Activated CD4-positive, CD25-positive, alpha-beta regulatory T cell treated with anti-CD3 and anti-CD28 coated beads, Interleukin-2, amount 50 U/mL, for 72 hours (primary cell): Measurements from ENCODE around the gene ATP8A2.

Experiments used
- DNase-seq: peaks from one replicate; pipeline ENCODE4 v3.0.0; 2021

ATP8A2 gene

DNA sequence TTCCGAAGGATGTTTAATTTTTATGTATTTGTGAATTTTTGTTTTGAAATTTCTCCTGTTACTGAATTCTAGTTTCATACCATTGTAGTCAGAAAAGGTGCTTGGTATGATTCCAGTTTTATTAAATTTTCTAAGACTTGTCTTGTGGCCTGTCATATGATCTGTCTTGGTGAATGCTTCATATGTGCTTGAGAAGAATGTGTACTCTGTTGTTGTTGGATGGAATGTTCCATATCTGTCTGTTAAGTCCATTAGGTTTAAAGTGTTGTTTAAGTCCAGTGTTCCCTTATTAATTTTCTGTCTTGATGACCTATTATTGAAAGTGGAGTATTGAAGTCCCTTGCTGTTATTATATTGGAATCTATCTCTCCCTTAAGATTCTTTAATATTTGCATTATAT is 273.9 kb downstream of the ATP8A2 start:
- DNase-seq = no peak

DNA sequence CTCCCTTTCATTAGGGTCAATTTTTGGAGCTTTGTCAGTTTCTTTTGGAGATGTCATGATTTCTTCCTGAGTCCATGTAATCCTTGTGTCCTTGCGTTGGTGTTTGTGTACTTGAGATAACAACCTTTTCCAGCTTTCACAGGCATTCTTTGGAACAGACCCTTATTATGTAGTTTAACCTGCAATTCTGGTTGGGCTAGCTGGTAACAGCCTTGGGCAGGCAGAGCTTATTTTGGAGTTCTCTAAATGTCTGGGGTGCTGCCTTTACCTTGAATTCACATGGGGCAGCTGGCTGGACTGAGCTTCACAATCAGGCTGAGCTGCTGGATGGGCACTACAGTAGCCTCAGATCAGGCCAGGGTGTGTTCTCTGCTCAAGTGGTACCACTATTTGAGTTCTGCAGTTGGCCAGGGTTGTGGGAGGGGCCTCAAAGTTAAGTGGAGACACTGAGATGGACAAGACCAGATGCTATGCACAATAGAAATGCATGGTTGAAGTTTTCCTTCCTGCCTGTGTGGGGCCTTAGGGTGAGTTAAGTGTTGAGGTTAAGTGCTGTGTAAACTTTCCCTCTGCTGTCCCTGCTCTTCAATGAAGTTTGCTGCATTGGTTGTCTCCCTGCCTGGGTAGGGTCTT is 277.3 kb downstream of the ATP8A2 start:
- DNase-seq = no peak

DNA sequence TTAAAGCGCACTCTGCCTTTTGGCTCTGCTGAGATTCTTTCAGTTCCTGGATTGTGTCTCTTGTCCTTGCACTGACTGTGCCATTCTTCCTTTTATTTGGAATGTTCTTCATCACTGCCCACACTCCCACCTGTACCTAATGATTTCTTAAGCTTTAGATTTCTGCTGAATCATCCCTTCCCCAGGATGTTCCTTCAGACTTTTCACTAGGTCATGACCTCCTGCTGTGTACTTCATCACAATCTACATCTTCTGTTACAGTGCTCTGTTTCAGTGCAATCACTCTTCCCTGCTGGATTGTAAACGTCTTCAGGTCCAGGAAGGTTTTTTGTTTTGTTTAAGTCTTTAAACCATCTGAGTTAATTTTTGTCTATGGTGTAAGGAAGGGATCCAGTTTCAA is 281.0 kb downstream of the ATP8A2 start:
- no peak for DNase-seq

DNA sequence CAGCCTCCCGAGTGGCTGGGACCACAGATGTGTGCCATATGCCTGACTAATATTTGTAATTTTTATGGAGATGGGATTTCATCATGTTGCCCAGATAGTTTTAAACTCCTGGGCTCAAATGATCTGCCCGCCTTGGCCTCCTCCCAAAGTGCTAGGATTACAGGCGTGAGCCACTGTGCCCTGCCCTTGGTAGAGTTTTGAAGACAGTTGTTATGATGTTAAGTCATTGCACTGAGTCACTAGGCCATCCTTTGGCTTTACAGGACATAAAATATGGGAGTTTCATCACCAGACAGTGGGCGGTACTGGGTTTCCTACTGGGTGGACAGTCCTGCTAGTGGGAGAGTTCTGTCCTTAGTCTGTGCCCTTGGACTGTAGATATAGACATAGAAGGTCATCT is 282.5 kb downstream of the ATP8A2 start:
- no peak for DNase-seq

DNA sequence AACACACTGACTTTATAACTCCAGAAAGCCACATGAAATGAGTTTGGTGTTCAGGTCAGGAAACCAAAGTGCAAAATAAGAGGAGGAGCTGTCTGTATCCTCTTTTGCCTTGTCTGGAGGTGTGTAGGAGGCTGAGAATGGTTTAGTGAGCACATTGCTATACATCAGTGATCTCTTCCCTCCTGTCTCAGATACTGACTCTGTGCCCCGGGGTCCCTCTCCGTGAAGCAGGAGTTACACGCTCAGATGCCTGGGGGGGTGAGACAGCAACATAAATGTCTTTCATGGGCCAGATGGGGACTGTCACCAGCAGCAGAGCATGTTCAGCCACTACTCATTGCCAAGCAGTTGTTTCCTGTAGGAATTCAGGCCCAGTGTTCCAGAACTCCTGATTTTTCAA is 285.4 kb downstream of the ATP8A2 start:
- DNase-seq = no peak

DNA sequence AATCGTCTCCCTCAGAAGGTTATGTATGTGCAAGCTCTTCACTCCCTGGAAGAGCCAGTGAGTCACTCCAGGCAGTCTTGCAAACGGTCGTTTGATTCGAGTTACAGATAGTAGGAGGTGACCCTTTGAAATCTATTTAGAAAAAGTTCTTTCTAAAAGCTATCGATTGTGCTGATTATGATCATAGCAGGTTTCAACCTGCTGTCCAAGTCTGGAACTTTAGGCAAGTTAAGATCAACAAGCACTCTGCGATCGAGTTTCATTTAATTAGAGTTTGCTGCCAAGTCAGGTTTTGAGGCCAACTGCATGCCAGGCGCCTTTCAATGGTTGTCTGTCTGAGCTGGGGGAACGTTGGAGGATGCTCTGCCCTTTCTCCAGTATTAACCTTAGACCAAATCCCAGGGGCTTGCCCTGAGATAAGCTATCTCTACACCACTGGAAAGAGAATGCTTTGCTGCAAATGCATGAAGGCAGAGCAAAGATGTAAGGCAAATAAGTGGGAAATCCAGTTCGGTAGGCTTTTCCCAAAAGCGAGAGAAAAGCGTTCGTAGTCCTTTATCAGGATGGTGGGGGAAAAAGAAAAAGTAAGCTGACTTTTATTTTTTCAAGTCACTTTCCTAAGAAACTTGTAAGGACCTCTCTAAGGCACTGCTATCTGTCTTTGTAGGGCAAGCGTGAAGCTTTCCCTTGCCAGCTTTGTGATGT is 287.5 kb downstream of the ATP8A2 start:
- DNase-seq = no peak

DNA sequence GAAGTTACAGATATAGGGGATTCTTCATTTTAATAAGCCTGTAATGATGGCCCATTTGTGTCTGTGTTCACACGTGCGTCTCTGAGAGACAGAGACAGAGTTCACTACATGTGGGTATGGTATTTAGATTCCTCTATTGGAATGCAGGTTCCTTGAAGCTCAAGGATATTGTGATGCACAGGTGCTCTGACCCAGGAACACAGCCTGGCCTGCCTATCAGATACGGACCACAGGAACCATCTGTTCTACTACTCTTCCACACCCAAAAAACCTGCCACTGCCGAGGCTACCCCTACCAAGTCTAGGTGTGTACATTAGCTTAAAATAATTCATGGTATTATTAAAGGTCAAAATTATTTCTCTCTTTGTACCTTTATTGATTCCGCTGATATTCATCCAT is 289.2 kb downstream of the ATP8A2 start:
- DNase-seq = no peak

DNA sequence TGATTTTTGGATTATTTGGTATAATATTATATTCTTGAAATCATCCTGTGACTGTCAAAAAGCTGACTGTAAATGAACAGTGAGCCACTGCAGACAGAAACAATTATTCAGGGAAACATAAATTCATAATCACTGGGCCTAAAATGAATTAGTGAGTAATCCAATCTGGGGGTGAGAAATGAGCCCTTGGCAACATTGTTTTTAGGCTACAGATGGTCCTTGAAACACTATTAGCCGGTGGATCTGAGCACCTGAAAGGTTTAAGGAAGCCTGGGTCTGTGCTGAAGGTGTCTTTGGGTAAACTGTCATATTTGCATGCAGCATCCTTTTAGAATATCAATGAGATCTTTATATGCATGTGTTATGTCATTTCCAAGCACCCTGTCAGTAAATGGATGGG is 290.7 kb downstream of the ATP8A2 start:
- DNase-seq = no peak

DNA sequence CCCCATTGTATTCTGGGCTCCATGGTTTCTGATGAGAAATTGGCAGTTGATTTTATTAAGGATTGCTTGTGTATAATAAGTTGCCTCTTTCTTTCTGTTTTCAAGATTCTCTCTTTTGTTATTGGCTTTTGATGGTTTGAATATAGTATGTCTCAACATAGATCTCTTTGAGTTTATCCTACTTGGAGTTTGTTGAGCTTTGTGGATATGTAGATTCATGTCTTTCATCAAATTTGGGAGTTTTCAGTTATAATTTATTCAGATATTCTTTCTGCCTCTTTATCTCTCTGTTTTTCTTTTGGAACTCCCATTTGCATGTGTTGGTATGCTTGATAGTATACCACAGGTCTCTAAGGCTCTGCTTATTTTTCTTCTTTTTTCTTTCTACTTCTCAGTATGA is 296.6 kb downstream of the ATP8A2 start:
- DNase-seq = no peak

DNA sequence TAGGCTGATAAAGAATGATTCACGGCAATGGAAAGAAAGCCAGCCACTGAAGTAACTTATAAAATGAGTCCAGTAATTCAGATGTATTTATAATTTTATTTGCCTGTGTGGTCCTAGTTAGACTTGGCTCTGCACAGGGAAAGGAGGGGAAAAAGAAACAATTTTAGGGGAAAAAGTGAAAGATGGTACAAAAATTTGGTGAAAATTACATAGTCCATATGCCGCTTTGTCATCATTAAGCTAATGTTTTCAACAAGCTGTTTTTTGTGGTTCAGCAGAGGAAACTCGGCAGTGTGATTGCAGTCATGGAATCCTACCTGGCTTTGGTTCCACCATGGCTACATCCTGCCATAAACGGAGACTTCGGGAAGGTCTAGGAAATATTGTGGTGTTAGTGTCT is 301.9 kb downstream of the ATP8A2 start:
- DNase-seq = no peak

DNA sequence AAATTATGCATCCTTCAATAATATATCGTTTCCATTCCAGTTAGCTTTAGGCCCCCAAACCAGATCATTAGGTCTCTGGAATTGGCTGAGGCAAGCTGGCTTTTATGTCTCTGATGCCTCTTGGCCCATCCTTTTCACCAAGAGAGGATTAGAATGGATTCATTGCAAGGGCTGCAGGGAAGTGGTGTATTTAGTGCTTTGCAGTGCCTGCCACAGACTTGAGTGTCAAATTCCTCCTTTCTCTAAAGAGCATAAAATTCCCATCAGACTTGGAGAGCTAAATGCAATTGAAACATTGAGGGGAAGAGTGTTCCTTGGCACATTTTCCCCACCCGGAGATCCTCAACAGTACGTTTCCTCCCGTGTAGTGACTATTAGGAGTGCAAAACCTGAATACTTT is 302.6 kb downstream of the ATP8A2 start:
- no peak for DNase-seq

DNA sequence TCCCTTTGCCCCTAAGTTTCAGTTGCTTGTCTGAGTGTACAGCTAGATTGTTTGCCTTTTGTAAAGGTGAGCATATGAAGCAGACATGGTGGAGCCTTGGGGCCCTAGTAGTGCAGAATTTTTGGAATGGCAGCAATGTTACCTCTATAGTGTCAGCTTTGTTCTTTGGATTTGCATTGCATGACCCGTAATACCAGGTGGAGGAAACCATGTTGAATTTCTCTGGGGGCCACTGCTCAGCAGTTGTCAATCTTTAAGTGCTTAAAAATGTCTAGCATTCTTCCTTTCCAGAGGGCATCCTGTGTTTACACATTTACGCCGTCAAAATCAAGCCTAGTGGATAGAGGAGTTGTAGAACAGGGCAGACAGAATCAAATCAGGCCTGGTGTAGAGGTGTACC is 303.3 kb downstream of the ATP8A2 start:
- DNase-seq = no peak

DNA sequence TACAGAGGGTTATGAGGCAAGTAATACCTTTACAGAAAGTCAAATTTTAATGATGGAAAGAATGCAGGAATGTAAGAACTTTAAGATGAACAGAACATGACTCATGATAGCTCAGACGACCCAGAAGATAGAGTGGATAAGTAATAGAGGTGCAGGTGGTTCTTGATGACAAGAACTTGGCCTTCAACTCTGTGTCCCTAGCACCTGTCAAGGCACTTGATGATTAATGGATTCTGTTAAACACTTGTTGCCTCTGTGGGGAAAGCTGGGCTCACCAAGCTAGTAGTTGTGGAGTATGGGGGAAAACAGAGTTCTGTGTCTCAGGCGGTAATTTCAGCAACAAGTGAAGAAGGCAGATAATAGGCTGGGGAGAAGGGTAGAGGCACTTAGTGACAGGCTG is 306.2 kb downstream of the ATP8A2 start:
- DNase-seq = no peak

DNA sequence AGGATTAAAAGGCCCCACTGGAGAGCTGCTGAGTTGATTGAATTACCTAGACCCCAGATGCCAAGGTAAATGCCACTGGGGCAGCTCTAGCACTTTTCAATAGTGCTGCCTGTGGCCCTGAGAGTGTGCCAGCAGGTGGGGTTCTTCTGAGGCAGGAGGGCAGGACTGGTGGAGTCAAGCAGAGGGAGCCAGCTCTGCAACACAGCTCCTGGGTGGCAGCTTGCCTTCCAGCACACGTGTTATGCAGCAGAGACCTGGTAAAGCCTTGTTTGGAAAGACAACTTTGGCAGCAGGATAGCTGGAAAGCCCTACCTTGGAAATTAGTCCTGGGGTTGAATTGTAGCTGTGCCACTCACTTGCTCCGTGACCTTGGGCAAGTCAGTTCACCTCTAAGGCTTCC is 306.6 kb downstream of the ATP8A2 start:
- DNase-seq = no peak

DNA sequence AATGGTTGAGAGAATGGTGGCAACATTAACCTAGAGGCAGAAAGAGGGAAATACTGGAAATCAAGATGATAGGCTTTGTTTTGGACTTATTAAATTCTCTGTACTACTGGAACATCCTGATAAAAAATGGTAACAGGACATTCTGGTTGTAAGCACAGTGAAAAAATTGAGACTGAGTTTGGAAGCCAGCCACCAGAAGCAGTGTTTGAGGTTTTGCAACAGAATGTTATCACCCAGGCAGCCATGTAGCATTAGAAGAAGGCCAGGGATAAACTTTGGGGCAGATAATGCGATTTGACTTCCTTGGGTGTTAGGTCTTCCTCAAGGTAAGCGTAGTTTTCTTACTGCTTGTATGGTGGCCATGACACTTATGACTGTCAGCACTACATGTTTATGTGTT is 307.4 kb downstream of the ATP8A2 start:
- DNase-seq = no peak

DNA sequence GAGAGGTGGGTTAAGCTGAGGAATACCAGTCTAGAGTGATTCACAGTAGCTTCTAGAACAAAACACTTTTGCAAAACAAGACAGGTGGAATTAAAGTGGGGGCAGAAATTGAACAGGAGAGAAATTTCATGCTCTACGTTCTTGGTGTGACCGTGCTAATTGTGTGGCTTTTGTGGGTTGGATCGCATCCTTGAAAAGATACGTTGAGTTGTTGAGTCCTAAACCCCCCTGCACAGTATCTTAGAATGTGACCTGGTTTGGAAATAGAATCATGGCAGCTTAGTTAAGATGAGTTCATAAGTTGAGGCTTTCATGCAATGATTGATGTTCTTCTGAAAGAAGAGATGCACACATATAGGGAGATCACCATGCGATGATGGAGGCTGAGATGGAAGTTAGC is 308.2 kb downstream of the ATP8A2 start:
- DNase-seq = no peak

DNA sequence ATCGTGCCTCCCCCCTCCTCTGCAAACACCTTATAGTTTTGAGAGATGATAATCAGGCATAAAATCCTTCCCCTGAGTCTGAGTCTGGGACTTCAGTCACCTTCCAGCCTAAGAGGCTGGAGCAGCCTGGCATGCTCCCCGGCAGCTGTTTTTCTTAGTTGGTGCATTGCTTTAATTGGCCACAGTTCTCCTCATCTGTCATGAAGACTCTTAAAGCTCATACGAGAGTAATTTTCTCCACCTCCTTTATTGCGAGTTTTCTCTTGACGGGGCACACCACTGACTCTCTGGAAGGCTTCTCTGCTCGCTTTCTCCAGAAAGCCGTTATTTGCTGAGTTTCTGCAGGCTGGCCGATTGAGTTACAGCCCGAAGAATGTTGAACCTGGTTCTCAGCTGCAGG is 310.5 kb downstream of the ATP8A2 start:
- DNase-seq = no peak

DNA sequence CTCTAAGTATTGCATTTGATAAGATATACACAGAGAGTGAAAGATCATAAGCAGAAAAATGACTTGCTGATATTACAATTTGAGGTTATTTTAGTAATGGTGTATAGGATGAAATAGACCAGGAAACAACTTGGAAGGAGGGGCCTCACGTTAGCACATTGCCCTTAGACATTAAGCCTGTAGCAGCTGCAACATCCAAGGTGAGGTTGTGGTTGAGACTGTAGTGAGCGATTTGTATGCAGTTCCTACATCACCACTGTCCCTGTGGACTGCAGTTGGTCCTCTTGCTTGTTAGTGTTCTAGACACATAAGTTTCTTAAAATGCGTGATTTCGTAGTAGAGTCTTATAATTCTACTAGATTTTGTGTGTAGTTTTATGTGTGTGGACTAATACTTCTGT is 311.3 kb downstream of the ATP8A2 start:
- DNase-seq = no peak

DNA sequence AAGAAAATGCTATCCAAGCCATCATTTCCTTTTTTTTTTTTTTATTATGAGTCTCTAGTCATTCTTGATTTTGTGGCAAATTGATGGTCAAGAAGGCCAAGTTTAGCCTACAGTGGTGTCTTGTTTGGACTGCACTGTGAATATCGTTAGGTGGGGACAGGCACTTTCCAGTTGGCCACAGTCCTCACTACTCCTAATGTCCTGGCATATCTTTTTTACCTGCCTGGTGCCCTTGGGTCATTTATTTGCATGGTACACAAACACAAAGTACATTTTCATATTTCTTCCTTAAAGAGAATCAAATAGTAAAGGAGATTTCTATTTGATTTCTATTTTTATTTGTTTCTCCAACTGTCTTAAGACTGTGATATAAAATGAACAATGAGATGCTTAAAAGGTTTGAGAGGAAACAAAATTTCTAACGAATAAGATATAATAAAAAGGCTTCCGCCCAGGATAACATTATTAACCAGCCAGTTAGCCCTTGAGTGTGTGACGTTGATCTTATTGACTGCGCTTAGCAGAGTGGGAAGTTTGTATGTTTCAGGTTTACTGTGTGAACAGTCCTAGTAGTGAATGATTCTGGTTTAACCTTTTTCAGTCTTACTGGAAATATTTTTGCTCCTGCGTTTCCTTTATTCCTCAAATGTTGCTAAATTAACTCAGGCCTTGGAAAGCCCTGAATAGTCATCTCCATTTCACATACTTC is 312.0 kb downstream of the ATP8A2 start:
- DNase-seq = no peak

DNA sequence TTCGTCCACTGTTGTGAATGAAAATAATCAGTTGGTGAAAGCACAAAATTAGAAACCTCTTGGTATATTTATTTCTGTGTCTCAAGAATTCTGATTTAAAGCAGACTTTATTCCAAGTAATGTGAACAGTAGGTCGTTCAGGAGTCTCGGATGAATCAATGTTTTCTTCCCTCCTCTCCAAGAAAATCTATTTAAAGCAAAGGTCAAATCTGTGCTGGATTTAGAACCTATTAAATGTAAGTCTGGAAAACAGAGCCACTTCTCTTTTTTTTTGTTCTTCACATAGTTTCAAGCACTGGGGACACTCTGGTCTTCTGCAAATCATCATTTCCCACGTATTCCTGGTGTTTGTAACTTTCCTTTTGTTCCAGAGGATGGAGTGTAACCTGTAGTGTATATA is 312.7 kb downstream of the ATP8A2 start:
- DNase-seq = no peak

DNA sequence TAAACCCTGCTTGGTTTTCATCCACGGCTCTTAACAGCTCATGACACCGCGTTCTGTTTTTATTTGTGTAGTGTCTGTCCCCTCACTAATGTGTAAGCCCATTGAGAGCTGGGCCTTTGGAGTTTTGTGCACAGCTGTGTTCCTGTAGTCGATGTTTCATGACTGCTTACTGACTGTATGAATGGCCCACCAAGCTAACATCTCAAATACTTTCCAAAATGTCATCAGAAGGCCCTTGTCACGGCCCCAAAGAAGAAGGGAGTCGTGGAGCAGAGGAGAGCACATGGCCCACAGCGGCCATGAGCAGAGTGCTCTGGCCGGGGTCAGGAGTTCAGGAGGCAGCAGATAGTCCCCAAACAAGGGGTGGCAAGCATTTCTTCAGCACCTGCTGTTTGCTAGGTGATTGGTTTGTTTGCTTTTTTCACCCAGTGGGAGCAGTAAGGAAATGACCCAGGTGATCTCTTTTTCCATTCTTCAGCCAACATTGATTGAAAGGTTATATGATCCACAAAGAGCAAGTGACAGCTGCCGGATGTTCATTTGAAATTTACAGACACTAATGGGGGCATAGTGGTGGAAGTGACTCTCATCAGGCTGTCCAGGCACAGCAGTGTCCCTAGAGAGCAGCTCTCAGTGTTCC is 315.2 kb downstream of the ATP8A2 start:
- DNase-seq = no peak

DNA sequence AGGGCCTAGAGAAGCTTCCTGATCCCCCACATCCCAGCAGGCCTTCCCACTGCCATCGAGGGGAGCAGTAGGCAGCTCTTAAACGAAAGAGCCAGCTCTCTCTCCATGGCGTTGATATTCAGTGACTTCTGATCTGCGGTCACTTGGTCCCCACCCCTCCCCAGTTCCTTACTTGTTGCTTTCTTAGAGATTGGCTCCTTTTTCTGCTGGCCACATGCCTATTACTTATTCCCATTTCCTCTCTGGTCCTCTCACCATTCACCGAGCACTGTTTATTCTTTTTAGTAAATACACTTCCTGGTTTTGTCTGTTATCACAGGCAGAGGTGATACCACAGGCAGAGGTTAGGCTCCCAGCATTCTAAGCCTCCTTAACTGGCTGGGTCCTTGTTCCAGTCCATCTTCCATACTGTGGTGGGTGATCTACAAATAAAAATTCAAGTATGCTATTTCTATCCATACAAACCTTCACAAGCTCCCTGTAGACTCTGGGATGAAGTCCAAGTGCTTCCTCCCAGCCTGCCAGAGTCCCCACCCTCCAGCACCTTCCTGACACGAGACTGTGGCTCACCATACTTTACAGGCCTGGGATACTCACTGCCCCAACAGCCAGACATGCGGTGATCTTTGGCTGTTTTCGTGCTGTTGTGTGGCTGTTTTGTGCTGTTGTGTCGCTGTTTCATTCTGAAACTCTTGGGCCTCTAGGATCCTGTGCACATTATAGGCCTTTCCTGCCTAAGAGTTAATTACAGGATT is 315.9 kb downstream of the ATP8A2 start:
- DNase-seq = no peak

DNA sequence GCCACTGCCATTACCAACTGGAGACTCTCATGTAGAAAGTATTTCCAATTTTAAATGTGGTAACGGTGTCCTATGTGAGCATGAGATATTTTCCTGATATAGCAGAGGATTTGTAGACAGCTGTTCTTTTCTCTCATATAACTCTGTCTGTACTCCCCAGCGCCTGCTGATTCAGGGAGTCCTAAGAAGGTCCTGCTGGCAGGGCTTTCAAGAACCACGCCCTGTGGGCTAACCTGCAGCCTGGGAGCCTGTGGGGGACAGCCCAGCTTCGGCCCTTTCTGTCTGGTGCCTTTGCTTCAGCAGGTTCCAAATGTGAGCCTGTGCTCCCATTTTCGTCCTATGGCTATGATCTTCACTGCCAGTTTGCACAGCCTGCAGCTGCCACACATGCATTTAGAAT is 316.8 kb downstream of the ATP8A2 start:
- DNase-seq = no peak
